Adrenal gland (tissue), 12 donors: ENCODE data around the gene HDDC3. TPM values are rescaled to one million over a fixed set of nuclear protein-coding genes. Genes with fewer than 3 reads are reported as not detected.

Source experiments
- DNase-seq, 7 donors: peaks; one replicate each; pipeline ENCODE4 v3.0.0-alpha.2; 2019 to 2020
- H3K27ac ChIP-seq, 5 donors: fragments of 200-600 bp; sonication (generic) in 4 of 5; 1 replicate in 3 of 5; 2 replicates in 2 of 5; pipeline versions ENCODE4 v1.5.1 to v1.8.0; 2016 to 2020; ENCODE audit warnings: mild to moderate bottlenecking in 1 of 5
- H3K27me3 ChIP-seq: fragments of 200-600 bp; 2 replicates; pipeline ENCODE4 v1.8.0; 2021
- H3K36me3 ChIP-seq, 2 donors: fragments of 200-600 bp; replicated peaks in 1 of 2; 1 replicate in 1 of 2; 2 replicates in 1 of 2; pipeline versions ENCODE4 v1.5.1 to v1.8.0; 2018 to 2022
- H3K4me1 ChIP-seq, 2 donors: fragments of 200-600 bp; replicated peaks in 1 of 2; 1 replicate in 1 of 2; 2 replicates in 1 of 2; pipeline versions ENCODE4 v1.5.1 to v1.8.0; 2018 to 2021
- H3K4me3 ChIP-seq, 4 donors: fragments of 200-600 bp; sonication (generic) in 3 of 4; one replicate each; pipeline ENCODE4 v1.5.1; 2016 to 2018
- H3K9me3 ChIP-seq, 3 donors: fragments of 200-600 bp; sonication (generic) in 1 of 3; replicated peaks in 1 of 3; 1 replicate in 2 of 3; 2 replicates in 1 of 3; pipeline versions ENCODE4 v1.5.1 to v1.8.0; 2016 to 2021
- CTCF ChIP-seq, 6 experiments: fragments of 450-650 bp in 4 of 6; fragments of 200-600 bp in 2 of 6; sonication (generic) in 1 of 6; IDR thresholded peaks; 1 replicate in 5 of 6; 2 replicates in 1 of 6; pipeline versions ENCODE4 v1.5.1 to v1.8.0; 2016 to 2021; ENCODE audit warnings: antibody characterized with exemption in 6 of 6, mild to moderate bottlenecking in 2 of 6, moderate library complexity in 1 of 6
- POLR2A ChIP-seq, 2 donors: fragments of 450-650 bp; IDR thresholded peaks; one replicate each; pipeline ENCODE4 v1.6.1; 2017; ENCODE audit warnings: antibody characterized with exemption in 2 of 2, mild to moderate bottlenecking in 2 of 2, moderate library complexity in 1 of 2
- WGBS, 4 donors: extraction: QIAGEN DNeasy Blood & Tissue Kit in 2 of 4; methylation state at CpG; one replicate each; pipeline versions ENCODE4 v1.1.5 to v1.1.7; 2013 to 2017; 5-methylcytosine and 5-hydroxymethylcytosine counted together
- intact Hi-C, 2 donors: fragments of 100-400 bp; cut with DNase I; formaldehyde crosslinking; loops; one replicate each; pipeline versions ENCODE4 v1.14.1 to v1.15.0; 2022 to 2023
- polyA plus RNA-seq, 3 donors: library from polyadenylated mRNA; stranded (reverse); fragments of 200-250 nt in 2 of 3; fragments of 350-450 nt in 1 of 3; fragmentation: Illumina TruSeq in 1 of 3; extraction: RNeasy Lipid Tissue Mini Kit (QIAGEN cat#74804) in 1 of 3; gene quantifications; one replicate each; pipeline ENCODE4 v1.2.3, GENCODE V29; 2013 to 2014
- total RNA-seq, 9 donors: library from RNA; depleted of rRNA in 4 of 9; stranded (reverse); fragments of >200 nt in 4 of 9; fragments of 120-200 nt in 1 of 9; fragmentation: NEBNext Ultra II Directional in 1 of 9; extraction: Animal tissue kit (Norgen Biotek cat#: 25700) in 1 of 9; gene quantifications; one replicate each; pipeline versions ENCODE4 v1.1.0 to v1.2.4, GENCODE V29; 2013 to 2023
- donor health status: healthy with polysubstance abuse.
- donor health status: Bipolar disorder and iron deficiency.
- donor health status: DM: yes; HTN: yes; CAD: no.
- donor health status: DM: no; HTN: no; CAD: no.
- donor health status: DM: no; HTN: no; CAD: no.
- donor health status: DM: yes; HTN: yes; CAD: no.

The HDDC3 gene
- total and polyA plus RNA-seq, 12 donors = 14.6 to 40.2 (median 27.7) TPM

GRCh38 chr15:90889736-90890456, 42.5 kb downstream of the HDDC3 start:
- Histone ChIP-seq H3K4me3 (no peak overlapping the region), H3K9me3 (no peaks in the 10 kb centered on the region), H3K27me3 (no peaks in the 10 kb centered on the region), H3K27ac (no peak overlapping the region), H3K4me1 (peaks cover 0 to 17% of the 10 kb centered on the region in 2 donors), H3K36me3 (peaks cover 0 to 65% of the 10 kb centered on the region in 2 donors)
- DNase-seq = no peak
- intact Hi-C loops = loop anchor here (5.0 to 10.0 kb wide), 2 partner anchors 175 to 243 kb away; partner anchors contain the start of gene BLM (in 1 of the 2)
- WGBS, 4 donors = 87 to 89% (median 88%) methylated on average over 15 to 31 of the region's 31 CpGs
- TF ChIP-seq CTCF (IDR thresholded peaks at IDR 0.05) (no peak), POLR2A (IDR thresholded peaks at IDR 0.05) (no peak)

- 84 to 96% (median 89%) methylated on average over 10 to 18 of the region's 18 CpGs for WGBS, 4 donors
- intact Hi-C loops = loop anchor here (5.0 to 10.0 kb wide), 2 partner anchors 175 to 242 kb away; partner anchors contain the start of gene BLM (in 1 of the 2)
- Histone ChIP-seq H3K9me3 (no peaks in the 10 kb centered on the region), H3K27me3 (no peaks in the 10 kb centered on the region), H3K4me1 (peaks cover 0 to 18% of the 10 kb centered on the region in 2 donors), H3K36me3 (peaks cover 0 to 61% of the 10 kb centered on the region in 2 donors), H3K27ac (no peak overlapping the region), H3K4me3 (no peak overlapping the region)
- DNase-seq = no peak
- TF ChIP-seq CTCF (IDR thresholded peaks at IDR 0.05) = no peak
- no peak for TF ChIP-seq POLR2A (IDR thresholded peaks at IDR 0.05)
Measured at GRCh38 chr15:90889313-90889730, 43.0 kb downstream of the HDDC3 start.

GRCh38 chr15:90887037-90887481, 45.3 kb downstream of the HDDC3 start:
- 25 to 71% (median 64%) methylated on average over 4 to 13 of the region's 13 CpGs for WGBS, 4 donors
- H3K36me3 ChIP-seq = peaks cover 0 to 49% of the 10 kb centered on the region in 2 donors

More at GRCh38 chr15:90887037-90887481, 45.3 kb downstream of the HDDC3 start:
- TF ChIP-seq POLR2A (IDR thresholded peaks at IDR 0.05) = no peak
- no peak for TF ChIP-seq CTCF (IDR thresholded peaks at IDR 0.05)
- H3K4me1 ChIP-seq = peaks cover 0 to 33% of the 10 kb centered on the region in 2 donors
- H3K9me3 ChIP-seq = no peaks in the 10 kb centered on the region
- H3K27ac ChIP-seq = no peak overlapping the region
- no peak overlapping the region for H3K4me3 ChIP-seq
- intact Hi-C loops = loop anchor here (5.0 to 10.0 kb wide), 2 partner anchors 172 to 240 kb away; partner anchors contain the start of gene BLM (in 1 of the 2)
- no peak for DNase-seq
- no peaks in the 10 kb centered on the region for H3K27me3 ChIP-seq
